OCI-LY3 (cell line): ENCODE measurements around the gene MUC13.

ENCODE experiments used
- H2AFZ ChIP-seq: fragments of 200-600, 300-600 bp; shearing (Covaris generic); 2 replicates; pipeline ENCODE4 v1.6.0; 2014; ENCODE audit warnings: antibody characterized with exemption, low read depth, low read length
- H3K27ac ChIP-seq: fragments of 200-600, 300-600 bp; sonication (generic); 2 replicates; pipeline ENCODE4 v1.5.1; 2014; ENCODE audit warnings: mild to moderate bottlenecking, low read length, moderate library complexity, mixed read lengths
- H3K27me3 ChIP-seq: fragments of 200-600, 300-600 bp; sonication (generic); 2 replicates; pipeline ENCODE4 v1.6.1; 2014; ENCODE audit warnings: low read depth, low read length, mixed read lengths
- H3K36me3 ChIP-seq: fragments of 200-600, 300-600 bp; sonication (generic); replicated peaks from 2 replicates; pipeline ENCODE3; 2014; ENCODE audit warnings: low read depth, low read length, mixed read lengths
- H3K4me1 ChIP-seq: fragments of 300-600, 200-600 bp; sonication (generic); 2 replicates; pipeline ENCODE4 v1.6.1; 2014; ENCODE audit warnings: low read length, mixed read lengths
- H3K4me2 ChIP-seq: fragments of 200-600, 300-600 bp; sonication (generic); 2 replicates; pipeline ENCODE4 v1.6.1; 2014; ENCODE audit warnings: low read length, mixed read lengths
- H3K4me3 ChIP-seq: fragments of 300-600, 200-600 bp; sonication (generic); 2 replicates; pipeline ENCODE4 v1.5.1; 2014; ENCODE audit warnings: antibody characterized with exemption, mild to moderate bottlenecking, low read length, moderate library complexity
- H3K79me2 ChIP-seq: fragments of 300-600, 200-600 bp; shearing (Covaris generic); 2 replicates; pipeline ENCODE4 v1.6.1; 2014; ENCODE audit warnings: mild to moderate bottlenecking, low read length, mixed read lengths
- H3K9ac ChIP-seq: fragments of 300-600, 200-600 bp; shearing (Covaris generic); 2 replicates; pipeline ENCODE4 v1.6.0; 2014; ENCODE audit warnings: mild to moderate bottlenecking, low read length, moderate library complexity
- H3K9me3 ChIP-seq: fragments of 200-600, 300-600 bp; shearing (Covaris generic); 2 replicates; pipeline ENCODE4 v1.6.1; 2014; ENCODE audit warnings: low read length, mixed read lengths; ENCODE audit not compliant: insufficient read depth
- H4K20me1 ChIP-seq: fragments of 200-600, 300-600 bp; sonication (generic); 2 replicates; pipeline ENCODE4 v1.6.1; 2016; ENCODE audit warnings: low read length, mixed read lengths; ENCODE audit not compliant: insufficient read depth
- EZH2phosphoT487 ChIP-seq: fragments of 200-600 bp; shearing (Covaris generic); IDR thresholded peaks from 2 replicates; pipeline ENCODE4 v1.6.1; 2018; ENCODE audit warnings: antibody characterized with exemption, mixed run types, low read depth
- TF ChIP-seq, protein P1 (sequence below): fragments of 200-600, 300-600 bp; sonication (generic); IDR thresholded peaks from 2 replicates; pipeline ENCODE4 v1.5.1; 2014; ENCODE audit warnings: antibody characterized with exemption, low read length, low read depth

Gene MUC13

DNA sequence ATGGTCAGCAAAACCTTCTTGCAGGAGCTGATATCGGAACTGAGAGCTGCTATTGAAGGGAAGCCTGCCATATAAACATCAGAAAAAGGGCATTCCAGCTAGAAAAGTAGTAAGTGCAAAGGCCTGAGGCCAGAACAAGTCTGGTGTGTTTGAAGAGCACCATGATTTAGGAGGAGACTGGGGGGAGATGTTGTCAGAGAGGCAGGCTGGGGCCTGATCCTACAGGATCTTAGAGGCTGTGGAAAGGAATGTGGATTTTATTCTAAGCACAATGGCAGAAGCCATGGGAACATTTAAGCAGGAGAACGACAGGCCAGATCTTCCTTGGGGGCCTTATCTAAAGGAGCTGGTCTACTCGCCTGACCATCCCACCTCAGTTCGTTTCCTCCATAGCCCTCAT lies 5.1 kb upstream of the MUC13 start:
- H3K4me3 ChIP-seq, result no peak overlapping the region
- no peaks in the 10 kb centered on the region for H3K79me2 ChIP-seq

DNA sequence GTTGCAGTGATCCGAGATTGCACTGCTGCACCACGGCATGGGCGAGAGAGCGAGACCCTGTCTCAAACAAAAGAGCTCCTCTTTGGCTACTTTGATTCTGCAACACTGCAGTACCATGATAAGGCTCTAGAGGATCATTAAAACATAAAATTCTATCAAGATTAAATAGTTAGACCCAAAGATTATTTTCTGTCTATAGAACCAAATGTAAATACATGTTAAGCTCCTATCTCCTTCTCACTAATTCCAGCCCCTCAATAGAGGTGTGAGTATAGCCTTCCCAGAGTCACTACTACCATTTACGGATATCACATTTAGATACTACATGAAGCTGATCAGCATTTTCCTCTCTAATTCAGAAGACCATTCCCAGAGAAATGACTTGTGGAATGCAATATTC lies 4.3 kb upstream of the MUC13 start:
- no peak overlapping the region for H3K27ac ChIP-seq
- H3K9ac ChIP-seq, result no peak overlapping the region
- no peaks in the 10 kb centered on the region for H3K79me2 ChIP-seq
- TF ChIP-seq, protein P1, sequence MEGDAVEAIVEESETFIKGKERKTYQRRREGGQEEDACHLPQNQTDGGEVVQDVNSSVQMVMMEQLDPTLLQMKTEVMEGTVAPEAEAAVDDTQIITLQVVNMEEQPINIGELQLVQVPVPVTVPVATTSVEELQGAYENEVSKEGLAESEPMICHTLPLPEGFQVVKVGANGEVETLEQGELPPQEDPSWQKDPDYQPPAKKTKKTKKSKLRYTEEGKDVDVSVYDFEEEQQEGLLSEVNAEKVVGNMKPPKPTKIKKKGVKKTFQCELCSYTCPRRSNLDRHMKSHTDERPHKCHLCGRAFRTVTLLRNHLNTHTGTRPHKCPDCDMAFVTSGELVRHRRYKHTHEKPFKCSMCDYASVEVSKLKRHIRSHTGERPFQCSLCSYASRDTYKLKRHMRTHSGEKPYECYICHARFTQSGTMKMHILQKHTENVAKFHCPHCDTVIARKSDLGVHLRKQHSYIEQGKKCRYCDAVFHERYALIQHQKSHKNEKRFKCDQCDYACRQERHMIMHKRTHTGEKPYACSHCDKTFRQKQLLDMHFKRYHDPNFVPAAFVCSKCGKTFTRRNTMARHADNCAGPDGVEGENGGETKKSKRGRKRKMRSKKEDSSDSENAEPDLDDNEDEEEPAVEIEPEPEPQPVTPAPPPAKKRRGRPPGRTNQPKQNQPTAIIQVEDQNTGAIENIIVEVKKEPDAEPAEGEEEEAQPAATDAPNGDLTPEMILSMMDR, result no peak
- TF ChIP-seq EZH2phosphoT487, result no peak
- H3K4me1 ChIP-seq, result peaks cover 17% of the 10 kb centered on the region
- no peak overlapping the region for H3K4me2 ChIP-seq
- peaks cover 4% of the 10 kb centered on the region; the same call in 1 of the 2 replicates for H3K27me3 ChIP-seq
- no peak overlapping the region for H2AFZ ChIP-seq
- no peaks in the 10 kb centered on the region for H3K36me3 ChIP-seq
- H3K4me3 ChIP-seq, result no peak overlapping the region
- no peaks in the 10 kb centered on the region for H4K20me1 ChIP-seq
- H3K9me3 ChIP-seq, result no peaks in the 10 kb centered on the region

More for the DNA sequence above, 5.1 kb upstream of the MUC13 start:
- Histone ChIP-seq H3K27ac (no peak overlapping the region), H3K9me3 (no peaks in the 10 kb centered on the region), H4K20me1 (no peaks in the 10 kb centered on the region), H3K4me2 (no peak overlapping the region), H2AFZ (no peak overlapping the region), H3K4me1 (peaks cover 14% of the 10 kb centered on the region), H3K36me3 (no peaks in the 10 kb centered on the region), H3K9ac (no peak overlapping the region), H3K27me3 (peaks cover 4% of the 10 kb centered on the region; the same call in 1 of the 2 replicates)
- TF ChIP-seq, protein P1, result no peak

DNA sequence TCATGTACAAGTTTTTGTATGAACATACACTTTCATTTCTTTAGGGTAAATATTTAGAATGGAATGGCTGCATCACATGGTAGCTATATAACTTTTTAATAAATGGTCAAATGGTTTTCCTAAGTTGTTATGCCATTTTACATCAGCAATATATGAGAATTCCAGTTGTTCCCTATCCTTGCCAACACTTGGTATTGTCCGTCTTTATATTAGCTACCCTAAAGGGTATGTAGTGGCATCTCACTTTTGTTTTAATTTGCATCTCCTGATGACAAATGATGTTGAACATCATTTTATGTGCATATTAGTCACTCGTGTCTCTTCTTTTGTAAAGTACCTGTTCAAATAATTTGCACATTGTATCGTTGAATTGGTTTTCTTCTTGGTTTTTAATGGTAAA lies 2.5 kb upstream of the MUC13 start:
- no peak overlapping the region for H3K9ac ChIP-seq
- no peaks in the 10 kb centered on the region for H3K79me2 ChIP-seq
- no peak for TF ChIP-seq EZH2phosphoT487
- TF ChIP-seq, protein P1, result no peak
- H3K9me3 ChIP-seq, result no peaks in the 10 kb centered on the region
- no peaks in the 10 kb centered on the region for H4K20me1 ChIP-seq
- H2AFZ ChIP-seq, result no peak overlapping the region
- no peak overlapping the region for H3K27ac ChIP-seq
- peaks cover 4% of the 10 kb centered on the region; the same call in 1 of the 2 replicates for H3K27me3 ChIP-seq
- no peak overlapping the region for H3K4me2 ChIP-seq
- peaks cover 23% of the 10 kb centered on the region for H3K4me1 ChIP-seq
- H3K36me3 ChIP-seq, result no peaks in the 10 kb centered on the region
- no peak overlapping the region for H3K4me3 ChIP-seq

DNA sequence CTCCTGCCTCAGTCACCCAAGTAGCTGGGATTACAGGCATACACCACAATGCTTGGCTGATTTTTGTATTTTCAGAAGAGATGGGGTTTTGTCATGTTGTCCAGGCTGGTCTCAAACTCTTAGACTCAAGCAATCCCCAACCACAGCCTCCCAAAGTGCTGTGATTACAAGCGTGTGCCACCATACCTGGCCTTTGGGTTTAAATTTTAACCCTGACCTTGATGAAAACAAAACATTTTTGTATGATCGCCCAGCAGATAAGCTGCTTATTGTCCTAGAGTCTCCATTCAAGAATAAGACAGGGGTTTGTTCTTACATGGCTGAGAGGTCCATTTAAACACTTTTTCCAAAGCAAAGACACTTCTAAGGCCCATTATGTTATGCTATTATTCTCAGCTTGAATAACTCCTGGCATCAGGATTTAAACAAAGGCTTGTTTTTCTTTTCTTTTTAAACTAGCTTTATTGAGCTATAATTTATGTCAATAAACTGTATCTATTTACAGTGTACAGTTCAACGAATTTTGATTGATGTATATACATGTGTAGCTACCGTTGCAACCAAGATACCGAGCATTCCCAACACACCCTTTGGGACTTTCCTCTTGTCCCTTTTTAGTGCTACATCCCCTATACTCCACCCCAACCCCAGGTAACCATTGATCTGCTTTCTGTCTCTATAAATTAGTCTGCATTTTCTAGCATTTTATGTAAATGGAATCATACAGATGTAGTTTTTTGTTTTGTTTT lies 1.4 kb upstream of the MUC13 start:
- H2AFZ ChIP-seq, result no peak overlapping the region
- H3K4me1 ChIP-seq, result peaks cover 23% of the 10 kb centered on the region
- no peak overlapping the region for H3K27ac ChIP-seq
- no peak overlapping the region for H3K9ac ChIP-seq
- peaks cover 4% of the 10 kb centered on the region; the same call in 1 of the 2 replicates for H3K27me3 ChIP-seq
- H3K36me3 ChIP-seq, result no peaks in the 10 kb centered on the region
- no peak for TF ChIP-seq EZH2phosphoT487
- TF ChIP-seq, protein P1, result no peak
- no peak overlapping the region for H3K4me3 ChIP-seq
- H3K9me3 ChIP-seq, result no peaks in the 10 kb centered on the region
- peak overlapping the region; percentile 21; the same call in 1 of the 2 replicates for H3K4me2 ChIP-seq
- H3K79me2 ChIP-seq, result no peaks in the 10 kb centered on the region
- no peaks in the 10 kb centered on the region for H4K20me1 ChIP-seq
